Spleen (tissue), 7 donors: ENCODE results near the gene PGAM2.
"Not testable (repeated sequence)": the region's sequence is repeated elsewhere in the genome, so short reads cannot be mapped to it uniquely, and the experiment has no call there.

ENCODE experiments used
- POLR2AphosphoS5 ChIP-seq, 3 donors: sonication (generic); formaldehyde crosslinking; IDR thresholded peaks; one replicate each; pipeline ENCODE4 v1.5.1; 2017; ENCODE audit warnings: antibody characterized with exemption in 3 of 3
- TF ChIP-seq, protein P1 (sequence below), 11 experiments: fragments of 200-600 bp in 7 of 11; fragments of 450-650 bp in 4 of 11; sonication (generic) in 4 of 11; IDR thresholded peaks in 8 of 11; conservative IDR thresholded peaks in 3 of 11; 1 replicate in 7 of 11; 2 replicates in 4 of 11; pipeline versions ENCODE4 v1.4.0 to v1.8.0; 2016 to 2021; ENCODE audit warnings: antibody characterized with exemption in 11 of 11, inconsistent platforms in 4 of 11, mild to moderate bottlenecking in 1 of 11
- donor health status: DM: no; HTN: no; CAD: no; lungs with moderate emphysema.
- donor health status: DM: no; HTN: no; CAD: no.
- donor health status: DM: no; HTN: no; CAD: no.

DNA sequence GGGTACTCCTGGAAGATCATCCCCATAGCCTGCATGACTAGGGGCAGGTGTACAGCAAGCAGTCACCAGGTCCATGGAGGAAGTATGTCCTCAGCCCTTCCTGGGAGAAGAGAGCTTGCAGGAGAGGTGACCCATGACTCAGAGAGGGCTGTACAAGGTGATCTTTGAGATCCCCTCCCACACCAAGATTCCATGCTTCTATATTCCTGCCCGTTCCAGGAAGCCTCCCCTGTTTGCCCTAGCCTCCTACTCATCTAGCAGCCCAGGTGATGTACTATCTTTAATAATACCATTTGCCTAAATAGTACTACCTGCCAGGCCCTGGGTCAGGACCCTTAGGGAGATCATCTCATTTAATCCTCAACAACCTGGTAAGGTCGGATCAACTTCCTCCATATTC is 27.4 kb downstream of the PGAM2 start:
- TF ChIP-seq, protein P1, sequence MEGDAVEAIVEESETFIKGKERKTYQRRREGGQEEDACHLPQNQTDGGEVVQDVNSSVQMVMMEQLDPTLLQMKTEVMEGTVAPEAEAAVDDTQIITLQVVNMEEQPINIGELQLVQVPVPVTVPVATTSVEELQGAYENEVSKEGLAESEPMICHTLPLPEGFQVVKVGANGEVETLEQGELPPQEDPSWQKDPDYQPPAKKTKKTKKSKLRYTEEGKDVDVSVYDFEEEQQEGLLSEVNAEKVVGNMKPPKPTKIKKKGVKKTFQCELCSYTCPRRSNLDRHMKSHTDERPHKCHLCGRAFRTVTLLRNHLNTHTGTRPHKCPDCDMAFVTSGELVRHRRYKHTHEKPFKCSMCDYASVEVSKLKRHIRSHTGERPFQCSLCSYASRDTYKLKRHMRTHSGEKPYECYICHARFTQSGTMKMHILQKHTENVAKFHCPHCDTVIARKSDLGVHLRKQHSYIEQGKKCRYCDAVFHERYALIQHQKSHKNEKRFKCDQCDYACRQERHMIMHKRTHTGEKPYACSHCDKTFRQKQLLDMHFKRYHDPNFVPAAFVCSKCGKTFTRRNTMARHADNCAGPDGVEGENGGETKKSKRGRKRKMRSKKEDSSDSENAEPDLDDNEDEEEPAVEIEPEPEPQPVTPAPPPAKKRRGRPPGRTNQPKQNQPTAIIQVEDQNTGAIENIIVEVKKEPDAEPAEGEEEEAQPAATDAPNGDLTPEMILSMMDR (IDR thresholded peaks at IDR 0.05 in 8 of 11, conservative IDR thresholded peaks at IDR 0.05 in 3 of 11) = not testable (repeated sequence)
- TF ChIP-seq POLR2AphosphoS5 (IDR thresholded peaks at IDR 0.05) = not testable (repeated sequence)
